T follicular helper cell (primary cell): ENCODE results near the gene PDF.

ENCODE experiments used
- DNase-seq: peaks from one replicate; pipeline ENCODE4 v3.0.0-alpha.2; 2020; ENCODE audit warnings: low read depth

Gene PDF

GRCh38 chr16:69277413-69277812 is 53.0 kb downstream of the PDF start:
- DNase-seq, result no peak
